NCI-H146 treated with DMSO at 0.1 percent for 48 hours (cell line): ENCODE results near the gene KCNA10.

ENCODE experiments used
- DNase-seq: peaks from one replicate; lab custom pipeline; 2025; ENCODE audit not compliant: unreplicated experiment; lab: John Stamatoyannopoulos, UW

KCNA10 gene

DNA sequence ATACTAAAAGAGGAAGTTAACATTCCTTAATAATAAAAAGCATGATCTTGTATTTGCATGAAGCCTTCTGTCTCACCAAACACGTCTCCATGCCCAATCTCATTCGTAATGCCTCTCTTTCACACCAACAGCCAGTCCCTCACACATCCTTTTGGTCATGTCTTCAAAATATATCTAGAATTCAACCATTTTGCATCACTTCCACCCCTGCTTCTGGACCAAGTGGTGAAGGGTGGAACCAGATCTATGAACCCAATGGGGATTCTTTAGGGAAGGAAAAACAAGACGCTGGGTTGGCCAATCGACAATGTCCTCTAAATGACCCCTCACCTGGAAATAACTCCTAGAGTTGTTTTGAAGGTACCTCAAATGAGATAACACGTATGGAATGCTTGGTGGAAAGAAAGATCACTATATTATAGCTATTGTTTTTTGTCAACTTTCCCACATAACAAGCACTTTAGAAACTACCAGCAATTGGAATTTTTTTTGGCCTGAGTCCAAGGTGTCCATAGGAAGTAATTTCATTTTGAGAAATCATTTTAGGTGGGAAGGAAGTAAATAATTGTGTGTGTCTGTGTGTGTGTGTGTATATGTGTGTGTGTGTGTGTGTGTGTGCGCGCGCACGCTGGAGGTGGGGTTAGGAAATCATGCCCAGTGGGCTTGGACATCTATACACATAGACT lies at the start of gene KCNA10:
Gene KCNA10, minus strand, starts transcription at position 51 of the 686 bp plus-strand sequence. CDS start 388 bp downstream, outside the sequence.
- DNase-seq = no peak

DNA sequence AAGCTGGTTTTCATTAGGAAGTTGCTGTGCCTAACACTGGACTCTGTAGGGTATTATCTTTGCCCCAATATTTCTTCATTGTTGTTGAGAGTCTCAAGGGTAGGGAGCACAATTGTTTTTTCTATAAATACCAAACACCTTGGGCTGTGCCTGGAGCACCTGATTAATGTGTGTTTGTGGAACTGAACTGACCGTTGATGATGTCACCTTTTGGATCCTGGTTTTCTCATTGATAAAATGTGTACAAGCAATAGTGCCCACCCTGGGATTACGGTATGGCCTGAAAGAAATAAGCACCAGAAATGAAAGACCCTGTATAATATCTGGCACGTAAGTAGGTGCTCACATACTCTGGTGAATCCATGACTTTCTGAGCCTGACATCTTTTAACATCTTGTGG lies 47.9 kb upstream of the KCNA10 start:
- DNase-seq = no peak

- no peak for DNase-seq
Observed at GRCh38 chr1:110565565-110565964, 46.6 kb upstream of the KCNA10 start.

GRCh38 chr1:110563089-110563488 lies 44.1 kb upstream of the KCNA10 start:
- no peak for DNase-seq

- no peak for DNase-seq
Observed at GRCh38 chr1:110561596-110561995, 42.6 kb upstream of the KCNA10 start.

DNA sequence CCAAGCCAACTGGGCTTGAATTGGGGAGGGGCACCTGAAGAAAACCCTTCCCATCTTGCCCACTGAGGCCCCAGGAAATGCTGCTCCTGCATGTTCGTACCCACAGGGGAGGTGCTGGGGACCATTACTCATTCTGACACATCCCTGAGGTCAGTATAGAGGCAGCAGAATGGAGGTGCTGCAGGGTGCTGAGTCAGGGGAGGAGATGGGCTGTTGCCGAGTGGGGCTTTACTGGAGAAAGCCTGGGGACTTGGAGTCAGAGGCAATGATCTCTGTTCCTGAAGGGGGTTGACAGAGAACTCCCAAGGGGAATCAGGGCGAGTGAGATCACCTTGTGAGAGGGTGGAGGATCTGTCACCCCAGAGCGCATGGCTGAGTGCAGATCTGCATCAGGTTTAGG lies 40.2 kb upstream of the KCNA10 start:
- no peak for DNase-seq

DNA sequence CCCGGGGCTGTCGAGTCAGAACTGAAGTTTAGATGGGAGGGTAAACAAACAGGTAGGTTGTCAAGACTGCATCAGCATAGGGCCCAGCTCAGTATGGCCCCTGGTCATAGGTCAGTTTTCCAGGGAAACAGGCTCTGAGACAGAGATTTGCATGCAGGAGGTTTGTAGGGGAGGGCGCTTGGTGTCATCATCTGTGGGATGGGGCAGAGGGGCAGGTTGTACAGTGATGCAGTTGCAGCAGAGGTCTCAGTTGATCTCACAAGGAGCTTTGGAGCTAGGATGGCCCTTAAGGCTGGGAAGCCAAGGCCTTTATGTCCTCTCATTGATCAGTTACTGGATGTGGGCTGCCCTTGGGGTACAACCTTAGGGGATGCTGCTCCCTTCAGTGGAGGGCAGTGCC lies 38.5 kb upstream of the KCNA10 start:
- DNase-seq = no peak

DNA sequence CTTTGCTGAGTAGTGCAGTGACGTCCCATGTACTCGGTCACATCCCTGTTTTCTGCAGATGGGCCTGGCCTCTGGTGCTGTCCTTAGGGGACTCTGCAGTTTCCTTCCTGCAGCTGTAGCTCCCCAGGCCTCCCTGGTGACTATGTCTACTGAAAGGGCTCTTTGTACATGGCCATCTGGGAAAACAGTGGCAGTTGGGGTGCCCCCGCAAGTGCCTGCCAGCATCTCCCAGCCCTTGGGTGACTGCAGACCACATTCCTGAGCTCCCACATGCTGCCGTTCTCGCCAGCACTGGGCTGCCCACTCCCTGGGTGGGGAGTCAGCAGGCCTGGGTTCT lies 37.5 kb upstream of the KCNA10 start:
- DNase-seq = no peak

DNA sequence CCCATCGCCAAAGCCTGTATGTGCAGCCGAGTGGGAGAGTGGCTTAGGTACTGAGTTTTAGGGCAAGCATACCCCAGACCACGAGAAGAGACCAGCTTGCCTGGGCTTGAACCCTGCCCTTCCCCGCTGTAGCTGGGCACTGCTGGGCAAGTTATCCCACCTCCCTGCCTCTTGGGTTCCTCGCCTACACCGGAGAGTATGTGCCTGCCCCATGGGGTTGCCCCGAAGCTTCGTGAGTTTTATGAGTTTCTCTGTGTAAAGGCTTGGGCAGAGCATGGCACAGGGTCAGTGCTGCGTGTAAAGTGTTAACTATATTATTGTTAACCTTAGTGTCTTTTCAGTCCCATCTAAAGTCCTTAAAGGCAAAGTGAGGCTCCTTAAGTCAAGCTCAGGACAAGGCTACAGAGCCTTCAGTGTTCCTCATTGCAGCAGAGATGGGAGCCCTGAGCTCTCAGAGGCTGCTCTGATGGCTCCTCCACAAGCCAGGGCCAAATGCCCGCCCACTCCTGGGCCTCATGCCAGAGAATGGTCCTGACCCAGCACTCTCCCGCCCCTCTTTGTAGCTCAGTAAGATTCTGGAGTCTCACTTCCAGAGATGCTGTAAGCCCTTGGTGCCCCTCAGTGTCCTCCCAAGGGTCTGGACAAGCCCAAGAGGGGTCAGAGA lies 37.0 kb upstream of the KCNA10 start:
- DNase-seq = no peak

GRCh38 chr1:110554871-110555801 lies 36.2 kb upstream of the KCNA10 start:
- DNase-seq = peak; percentile 55

- no peak for DNase-seq
Observed at GRCh38 chr1:110551278-110551809, 32.4 kb upstream of the KCNA10 start.

DNA sequence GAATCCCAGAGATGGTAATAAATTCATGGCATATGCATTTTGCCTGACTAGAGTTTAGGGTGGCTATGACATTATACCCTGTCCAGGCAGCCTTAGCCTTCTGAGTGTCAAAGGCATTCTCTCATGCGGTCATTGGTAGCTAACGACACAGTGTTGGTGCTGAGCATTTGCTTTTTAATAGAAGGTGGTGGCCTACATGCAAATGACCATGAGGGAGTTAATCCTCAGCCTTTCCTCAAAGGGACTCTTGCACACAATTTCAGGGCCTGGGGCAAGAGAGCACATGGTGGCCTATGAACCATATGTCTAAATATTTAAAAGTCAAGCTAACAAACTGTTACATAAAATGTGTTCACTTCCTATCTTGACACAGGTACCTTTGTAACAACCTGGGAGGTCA lies 30.9 kb upstream of the KCNA10 start:
- DNase-seq = no peak

DNA sequence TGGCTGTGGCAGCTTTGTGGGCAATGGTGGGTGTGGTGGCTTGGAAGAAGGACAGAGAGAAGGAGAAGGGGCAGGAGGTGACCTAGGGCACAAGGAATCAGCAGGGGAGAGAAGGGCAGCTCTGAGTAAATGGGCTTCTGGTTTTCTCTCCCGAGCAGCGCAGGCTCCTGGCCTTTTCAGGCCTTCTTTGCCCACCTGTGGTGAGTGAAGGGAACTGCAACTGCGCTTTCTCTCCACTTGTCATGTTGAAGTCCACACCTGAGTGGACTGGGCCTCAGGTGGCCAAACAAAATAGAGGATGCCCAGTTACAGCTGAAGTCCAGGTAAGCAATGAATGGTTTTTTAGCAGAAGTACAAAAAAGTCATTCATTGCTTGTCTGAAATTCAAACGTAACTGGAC lies 29.4 kb upstream of the KCNA10 start:
- DNase-seq = peak; percentile 51

- no peak for DNase-seq
Observed at GRCh38 chr1:110547017-110547416, 28.0 kb upstream of the KCNA10 start.

GRCh38 chr1:110545492-110545891 lies 26.5 kb upstream of the KCNA10 start:
- no peak for DNase-seq

GRCh38 chr1:110544753-110545152 lies 25.8 kb upstream of the KCNA10 start:
- DNase-seq = no peak

DNA sequence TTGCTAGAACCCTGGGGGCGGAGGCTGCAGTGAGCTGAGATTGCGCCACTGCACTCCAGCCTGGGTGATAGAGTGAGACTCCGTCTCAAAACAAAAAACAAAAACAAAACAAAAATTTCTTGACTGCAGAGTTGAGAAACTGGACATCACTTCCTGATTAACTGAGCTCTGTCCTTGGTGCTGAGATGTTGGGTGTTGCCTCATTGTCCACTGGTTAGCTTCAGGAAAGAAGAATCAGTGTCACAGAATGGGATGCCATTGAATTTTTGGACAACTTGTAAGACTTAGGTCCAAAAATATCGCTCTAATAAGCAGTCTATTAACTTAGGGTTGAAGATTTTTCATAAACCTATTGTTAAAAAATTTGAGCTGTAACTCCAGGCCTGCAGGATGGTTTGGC lies 23.8 kb upstream of the KCNA10 start:
- DNase-seq = no peak

DNA sequence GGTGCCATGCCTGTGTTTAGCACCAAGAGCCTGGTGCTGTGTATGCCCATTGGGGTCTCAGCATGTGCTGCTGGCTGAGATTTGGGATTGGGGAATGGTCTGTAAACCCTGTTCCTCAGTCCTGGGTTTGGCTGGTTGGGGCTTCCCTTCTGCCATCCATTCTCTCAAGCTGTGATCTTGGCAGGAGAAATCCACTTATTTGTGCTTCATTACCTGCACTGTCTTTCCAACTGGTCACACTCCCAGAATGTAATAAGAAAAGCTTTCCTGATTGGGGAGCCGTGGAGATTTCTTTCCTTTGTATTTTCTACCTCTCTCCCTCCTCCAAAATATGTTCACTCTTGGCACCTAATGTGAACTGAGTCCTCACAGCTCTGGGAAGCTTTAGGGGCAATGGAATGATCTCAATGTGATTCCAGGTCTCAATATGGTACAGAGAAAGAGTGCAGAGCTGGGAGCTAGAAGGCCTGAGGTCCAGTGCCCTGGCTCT lies 23.0 kb upstream of the KCNA10 start:
- DNase-seq = no peak

- DNase-seq = no peak
Observed at GRCh38 chr1:110540891-110541685, 22.1 kb upstream of the KCNA10 start.

DNA sequence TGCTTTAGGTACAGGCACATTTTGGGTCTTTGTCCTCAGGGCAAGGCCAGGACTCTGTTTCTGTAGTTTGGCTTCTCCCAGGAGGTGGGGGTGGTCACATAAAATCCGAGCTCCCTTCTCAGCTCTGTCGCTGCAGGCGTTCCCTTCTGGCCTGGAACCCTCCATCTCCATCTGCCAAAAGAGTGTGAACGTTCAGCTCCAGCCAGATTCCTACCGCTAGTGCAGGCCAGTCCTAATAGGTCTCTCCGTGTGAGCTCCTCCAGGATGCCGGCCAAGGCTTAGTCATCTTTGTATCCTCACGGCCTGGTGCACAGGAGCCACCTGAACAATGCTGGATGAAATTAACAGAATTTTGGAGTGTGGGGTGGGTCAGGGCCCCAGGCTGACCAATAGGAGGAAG lies 19.9 kb upstream of the KCNA10 start:
- no peak for DNase-seq

DNA sequence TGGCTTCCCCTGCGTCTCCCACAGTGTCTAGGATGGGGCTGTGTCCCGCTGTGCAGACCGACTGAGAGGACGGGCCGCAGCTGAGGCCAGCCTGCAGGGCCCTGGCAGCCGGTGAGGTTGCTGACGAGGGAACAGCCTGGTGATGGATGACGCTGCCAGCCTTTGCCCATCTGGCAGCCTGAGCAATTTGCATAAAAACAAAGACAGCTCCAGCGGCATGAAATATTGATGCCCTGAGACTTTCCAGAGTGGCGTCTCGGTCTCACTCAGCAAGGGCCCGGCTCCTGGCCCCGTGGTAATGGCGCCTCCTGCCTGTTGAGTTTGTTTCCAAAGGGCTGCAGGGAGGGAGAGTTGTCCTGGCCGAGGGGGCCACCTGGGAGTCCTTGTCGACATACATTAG lies 19.1 kb upstream of the KCNA10 start:
- no peak for DNase-seq
